CD14-positive monocyte (primary cell): ENCODE results near the gene CDH15. TPM values are rescaled to one million over a fixed set of nuclear protein-coding genes. Genes with fewer than 3 reads are reported as not detected.
A peak's percentile ranks its signal among the peaks of the same experiment; 100 is the strongest.

ENCODE experiments used
- DNase-seq, 3 donors: peaks; one replicate each; pipeline ENCODE4 v3.0.0-alpha.2; 2011 to 2022
- H2AFZ ChIP-seq: 2 replicates; pipeline ENCODE4 v1.6.0; 2012; ENCODE audit warnings: mild to moderate bottlenecking, low read depth, low read length, inconsistent platforms; ENCODE audit not compliant: insufficient read depth, poor library complexity, severe bottlenecking
- H3K27ac ChIP-seq, 2 donors: 1 replicate in 1 of 2; 2 replicates in 1 of 2; pipeline ENCODE4 v1.5.1; 2012 to 2013; ENCODE audit warnings: low read length in 2 of 2, control low read depth in 1 of 2, inconsistent platforms in 1 of 2, low read depth in 1 of 2, mild to moderate bottlenecking in 1 of 2
- H3K27me3 ChIP-seq, 2 donors: one replicate each; pipeline versions ENCODE4 v1.6.0 to v1.6.1; 2011 to 2013; ENCODE audit warnings: low read length in 2 of 2; ENCODE audit not compliant: control insufficient read depth in 2 of 2, insufficient read depth in 2 of 2
- H3K36me3 ChIP-seq, 2 donors: replicated peaks in 1 of 2; 1 replicate in 1 of 2; 2 replicates in 1 of 2; pipeline versions ENCODE4 v1.5.1 to v1.6.1; 2012 to 2013; ENCODE audit warnings: low read length in 2 of 2, control low read depth in 1 of 2, inconsistent platforms in 1 of 2, mild to moderate bottlenecking in 1 of 2; ENCODE audit not compliant: insufficient read depth in 2 of 2, control insufficient read depth in 1 of 2
- H3K4me1 ChIP-seq, 2 donors: 1 replicate in 1 of 2; 2 replicates in 1 of 2; pipeline versions ENCODE4 v1.5.1 to v1.6.1; 2012 to 2013; ENCODE audit warnings: low read length in 2 of 2, control low read depth in 1 of 2, inconsistent platforms in 1 of 2, mild to moderate bottlenecking in 1 of 2, moderate library complexity in 1 of 2; ENCODE audit not compliant: insufficient read depth in 2 of 2, control insufficient read depth in 1 of 2
- H3K4me2 ChIP-seq: replicated peaks from 2 replicates; pipeline ENCODE3; 2012; ENCODE audit warnings: low read length, moderate library complexity, mild to moderate bottlenecking; ENCODE audit not compliant: poor library complexity, severe bottlenecking; ENCODE audit errors: extremely low read depth
- H3K4me3 ChIP-seq, 3 experiments: fragments of 200-600 bp in 1 of 3; sonication (generic) in 1 of 3; replicated peaks in 1 of 3; 1 replicate in 2 of 3; 2 replicates in 1 of 3; pipeline ENCODE4 v1.5.1; 2011 to 2013; ENCODE audit warnings: low read length in 3 of 3, mild to moderate bottlenecking in 3 of 3, control low read depth in 2 of 3, low read depth in 2 of 3, inconsistent platforms in 1 of 3, moderate library complexity in 1 of 3
- H3K79me2 ChIP-seq: 2 replicates; pipeline ENCODE4 v1.6.0; 2012; ENCODE audit warnings: mild to moderate bottlenecking, control low read depth, inconsistent platforms, low read length, moderate library complexity; ENCODE audit not compliant: insufficient read depth
- H3K9ac ChIP-seq: 2 replicates; pipeline ENCODE4 v1.6.0; 2017; ENCODE audit warnings: low read length, mild to moderate bottlenecking; ENCODE audit not compliant: insufficient read depth, poor library complexity, severe bottlenecking
- H3K9me3 ChIP-seq, 2 donors: replicated peaks in 1 of 2; 1 replicate in 1 of 2; 2 replicates in 1 of 2; pipeline versions ENCODE4 v1.5.1 to v1.6.1; 2012 to 2013; ENCODE audit warnings: low read length in 2 of 2, control low read depth in 1 of 2; ENCODE audit not compliant: control insufficient read depth in 1 of 2, insufficient read depth in 1 of 2
- H4K20me1 ChIP-seq: 2 replicates; pipeline ENCODE4 v1.6.0; 2012; ENCODE audit warnings: mild to moderate bottlenecking, low read length, control low read depth, moderate library complexity; ENCODE audit not compliant: insufficient read depth
- H3K27ac Mint-ChIP-seq, 7 donors: one replicate each; pipeline ENCODE4 v1.8.0; 2020; ENCODE audit warnings: mild to moderate bottlenecking in 7 of 7, mixed read lengths in 7 of 7, moderate library complexity in 6 of 7, inconsistent platforms in 2 of 7
- H3K27me3 Mint-ChIP-seq, 3 donors: one replicate each; pipeline ENCODE4 v1.8.0; 2021 to 2022; ENCODE audit warnings: low read depth in 3 of 3, mild to moderate bottlenecking in 3 of 3, mixed read lengths in 3 of 3, moderate library complexity in 3 of 3, inconsistent platforms in 1 of 3
- H3K36me3 Mint-ChIP-seq, 2 donors: one replicate each; pipeline ENCODE4 v1.8.0; 2020; ENCODE audit warnings: mixed read lengths in 2 of 2, inconsistent platforms in 1 of 2, mild to moderate bottlenecking in 1 of 2
- H3K4me1 Mint-ChIP-seq: one replicate; pipeline ENCODE4 v1.8.0; 2020; ENCODE audit warnings: mild to moderate bottlenecking, mixed read lengths
- H3K4me3 Mint-ChIP-seq, 2 donors: one replicate each; pipeline ENCODE4 v1.8.0; 2020; ENCODE audit warnings: mild to moderate bottlenecking in 2 of 2, mixed read lengths in 2 of 2, moderate library complexity in 1 of 2
- H3K9me3 Mint-ChIP-seq, 7 donors: one replicate each; pipeline ENCODE4 v1.8.0; 2020 to 2022; ENCODE audit warnings: mixed read lengths in 7 of 7, mild to moderate bottlenecking in 6 of 7, moderate library complexity in 6 of 7, inconsistent platforms in 2 of 7
- CTCF ChIP-seq: fragments of 200-600 bp; IDR thresholded peaks from one replicate; pipeline ENCODE4 v1.8.0; 2022; ENCODE audit warnings: antibody characterized with exemption, mild to moderate bottlenecking
- WGBS: methylation state at CpG from one replicate; pipeline ENCODE4 v1.1.5; 2013; ENCODE audit warnings: missing lambda C conversion rate; ENCODE audit not compliant: insufficient coverage; 5-methylcytosine and 5-hydroxymethylcytosine counted together
- intact Hi-C, 2 donors: fragments of 100-400 bp; cut with micrococcal nuclease; formaldehyde crosslinking; loops; one replicate each; pipeline versions ENCODE4 v1.15.0 to v1.15.1; 2023
- polyA plus RNA-seq, 3 donors: library from polyadenylated mRNA; depleted of rRNA in 1 of 3; unstranded in 2 of 3; stranded (reverse) in 1 of 3; fragments of 300-500 nt in 2 of 3; fragments of >200 nt in 1 of 3; fragmentation: Illumina TruSeq in 2 of 3; gene quantifications; 1 replicate in 2 of 3; 2 replicates in 1 of 3; pipeline ENCODE4 v1.2.3, GENCODE V29; 2012 to 2021

The CDH15 gene
- polyA plus RNA-seq, 3 donors = not detected

- Histone ChIP-seq H3K4me3 (no peak overlapping the region), H3K4me2 (no peak overlapping the region), H3K79me2 (no peaks in the 10 kb centered on the region), H4K20me1 (peaks cover 16% of the 10 kb centered on the region), H2AFZ (no peak overlapping the region), H3K9ac (no peak overlapping the region), H3K36me3 (peaks cover 49 to 74% of the 10 kb centered on the region in 2 donors), H3K9me3 (no peaks in the 10 kb centered on the region), H3K27me3 (no peaks in the 10 kb centered on the region), H3K4me1 (no peaks in the 10 kb centered on the region), H3K27ac (no peak overlapping the region)
- peaks cover 0 to 3% (median 0%) of the 10 kb centered on the region in 7 donors for H3K9me3 Mint-ChIP-seq
- no peak for DNase-seq
- TF ChIP-seq CTCF = no peak
- peaks cover 46 to 79% of the 10 kb centered on the region in 2 donors for H3K36me3 Mint-ChIP-seq
- peaks cover 0 to 2% (median 1%) of the 10 kb centered on the region in 3 donors for H3K27me3 Mint-ChIP-seq
- H3K27ac Mint-ChIP-seq = peak overlapping the region in 1 of 7 donors; percentile 33
- H3K4me1 Mint-ChIP-seq = no peaks in the 10 kb centered on the region
- intact Hi-C loops = no loop called here
- H3K4me3 Mint-ChIP-seq = no peak overlapping the region
- WGBS = 96% methylated on average over 10 of the region's 12 CpGs
These were observed 31.6 kb upstream of the CDH15 start for GRCh38 chr16:89139907-89140361.

GRCh38 chr16:89140401-89140800 is 31.1 kb upstream of the CDH15 start:
- Mint-ChIP-seq H3K27ac (peak overlapping the region in 3 of 7 donors; percentile 6 to 53 (median 33)), H3K4me3 (no peak overlapping the region), H3K9me3 (peaks cover 0 to 3% (median 0%) of the 10 kb centered on the region in 7 donors), H3K27me3 (peaks cover 0 to 2% (median 1%) of the 10 kb centered on the region in 3 donors), H3K36me3 (peaks cover 44 to 79% of the 10 kb centered on the region in 2 donors), H3K4me1 (no peaks in the 10 kb centered on the region)
- intact Hi-C loops = no loop called here
- Histone ChIP-seq H3K36me3 (peaks cover 49 to 74% of the 10 kb centered on the region in 2 donors), H3K27ac (no peak overlapping the region), H3K9ac (no peak overlapping the region), H3K9me3 (peaks cover 0 to under 1% of the 10 kb centered on the region in 2 donors), H3K4me3 (no peak overlapping the region), H2AFZ (no peak overlapping the region), H3K4me1 (no peaks in the 10 kb centered on the region), H4K20me1 (peaks cover 11% of the 10 kb centered on the region), H3K79me2 (no peaks in the 10 kb centered on the region), H3K4me2 (no peak overlapping the region), H3K27me3 (no peaks in the 10 kb centered on the region)
- no peak for TF ChIP-seq CTCF
- WGBS = 94% methylated on average over 6 of the region's 13 CpGs
- DNase-seq = no peak
